IMR-90 (cell line): ENCODE measurements around the gene DSCAM. TPM values are rescaled to one million over a fixed set of nuclear protein-coding genes. Genes with fewer than 3 reads are reported as not detected.

Source experiments
- ATAC-seq: fragments of 200-7000 bp; cut with Tn5 transposase; 2 replicates; pipeline ENCODE4 v1.9.1; 2020; ENCODE audit warnings: low read depth, mild to moderate bottlenecking, moderate library complexity
- BruUV-seq: library from RNA; stranded (reverse); fragments of 400-500 nt; replicated peaks from 2 replicates; lab custom pipeline; 2021; lab: Mats Ljungman, UMichigan
- CTCF ChIA-PET: fragments of 300-600 bp; formaldehyde crosslinking; extraction: SDS; loops from one replicate; lab custom pipeline; 2021; ENCODE audit warnings: antibody characterized with exemption; lab: Yijun Ruan, JAX
- POLR2A ChIA-PET: fragments of 300-600 bp; sonication (Branson Sonifier 250); formaldehyde crosslinking; loops from one replicate; lab custom pipeline; 2022; ENCODE audit warnings: antibody characterized with exemption; ENCODE audit not compliant: unreplicated experiment; lab: Charles Lee
- DNase-seq: peaks from one replicate; pipeline ENCODE4 v3.0.0; 2013
- H2AFZ ChIP-seq: replicated peaks from 2 replicates; pipeline ENCODE3; 2013; ENCODE audit warnings: low read length, mild to moderate bottlenecking; ENCODE audit not compliant: poor library complexity
- H2AK5ac ChIP-seq: 2 replicates; pipeline ENCODE4 v1.6.1; 2013; ENCODE audit warnings: low read depth, low read length, inconsistent platforms
- H2AK9ac ChIP-seq: replicated peaks from 2 replicates; pipeline ENCODE3; 2013; ENCODE audit warnings: mild to moderate bottlenecking, low read depth, low read length, moderate library complexity; ENCODE audit not compliant: poor library complexity
- H2BK120ac ChIP-seq: 2 replicates; pipeline ENCODE4 v1.6.1; 2013; ENCODE audit warnings: low read depth, low read length, inconsistent platforms
- H2BK15ac ChIP-seq: 3 replicates; pipeline ENCODE4 v1.6.1; 2013; ENCODE audit warnings: low read depth, low read length, inconsistent platforms
- H2BK20ac ChIP-seq: 2 replicates; pipeline ENCODE4 v1.6.1; 2013; ENCODE audit warnings: low read depth, mild to moderate bottlenecking, inconsistent platforms, low read length, moderate library complexity
- H2BK5ac ChIP-seq: 2 replicates; pipeline ENCODE4 v1.6.1; 2013; ENCODE audit warnings: mild to moderate bottlenecking, low read depth, low read length, inconsistent platforms; ENCODE audit not compliant: poor library complexity, severe bottlenecking
- H3K14ac ChIP-seq: replicated peaks from 2 replicates; pipeline ENCODE4 v1.6.1; 2013; ENCODE audit warnings: low read depth, low read length, inconsistent platforms
- H3K18ac ChIP-seq: 2 replicates; pipeline ENCODE4 v1.6.1; 2013; ENCODE audit warnings: low read depth, low read length, control low read depth
- H3K23ac ChIP-seq: 2 replicates; pipeline ENCODE4 v1.6.1; 2013; ENCODE audit warnings: low read depth, low read length, inconsistent platforms
- H3K27ac ChIP-seq: 2 replicates; pipeline ENCODE4 v1.5.1; 2013; ENCODE audit warnings: mild to moderate bottlenecking, control low read depth, low read length; ENCODE audit not compliant: insufficient read depth
- H3K27me3 ChIP-seq: 2 replicates; pipeline ENCODE4 v1.6.1; 2013; ENCODE audit warnings: low read length; ENCODE audit not compliant: control insufficient read depth, insufficient read depth
- H3K36me3 ChIP-seq: 2 replicates; pipeline ENCODE4 v1.6.1; 2013; ENCODE audit warnings: low read length, mixed read lengths; ENCODE audit not compliant: control insufficient read depth, insufficient read depth
- H3K4ac ChIP-seq: 2 replicates; pipeline ENCODE4 v1.6.1; 2013; ENCODE audit warnings: low read depth, low read length, inconsistent platforms
- H3K4me1 ChIP-seq: 2 replicates; pipeline ENCODE4 v1.6.1; 2013; ENCODE audit warnings: low read length, mixed read lengths; ENCODE audit not compliant: control insufficient read depth, insufficient read depth
- H3K4me2 ChIP-seq: 2 replicates; pipeline ENCODE4 v1.6.1; 2013; ENCODE audit warnings: low read depth, mild to moderate bottlenecking, control low read depth, low read length, moderate library complexity
- H3K4me3 ChIP-seq: 2 replicates; pipeline ENCODE4 v1.5.1; 2013; ENCODE audit warnings: low read depth, mild to moderate bottlenecking, control low read depth, low read length, moderate library complexity; ENCODE audit not compliant: insufficient read depth
- H3K56ac ChIP-seq: 2 replicates; pipeline ENCODE4 v1.6.1; 2013; ENCODE audit warnings: low read length, inconsistent platforms; ENCODE audit not compliant: insufficient read depth; ENCODE audit errors: extremely low read depth
- H3K79me1 ChIP-seq, 2 experiments: 2 replicates each; pipeline ENCODE4 v1.6.1; 2013; ENCODE audit warnings: low read length in 2 of 2, inconsistent platforms in 1 of 2, low read depth in 1 of 2
- H3K9ac ChIP-seq: 2 replicates; pipeline ENCODE4 v1.6.1; 2013; ENCODE audit warnings: low read depth, low read length, control low read depth
- H3K9me1 ChIP-seq: 2 replicates; pipeline ENCODE4 v1.6.1; 2013; ENCODE audit warnings: low read length, inconsistent platforms; ENCODE audit not compliant: insufficient read depth
- H3K9me3 ChIP-seq: 2 replicates; pipeline ENCODE4 v1.6.1; 2013; ENCODE audit warnings: low read length; ENCODE audit not compliant: control insufficient read depth, insufficient read depth
- H4K20me1 ChIP-seq: 2 replicates; pipeline ENCODE4 v1.6.1; 2013; ENCODE audit warnings: low read length, inconsistent platforms; ENCODE audit not compliant: insufficient read depth
- H4K5ac ChIP-seq: 2 replicates; pipeline ENCODE4 v1.6.1; 2013; ENCODE audit warnings: mild to moderate bottlenecking, low read depth, low read length, control low read depth
- H4K8ac ChIP-seq, 2 experiments: 2 replicates each; pipeline ENCODE4 v1.6.1; 2013; ENCODE audit warnings: low read depth in 2 of 2, low read length in 2 of 2, control low read depth in 1 of 2, inconsistent platforms in 1 of 2
- H4K91ac ChIP-seq: 2 replicates; pipeline ENCODE4 v1.6.1; 2013; ENCODE audit warnings: low read depth, low read length, inconsistent platforms; ENCODE audit not compliant: insufficient read depth
- CEBPB ChIP-seq: IDR thresholded peaks from 2 replicates; pipeline ENCODE4 v1.6.1; 2012; ENCODE audit warnings: low read depth, low read length, improper control_type of control experiment
- CHD1 ChIP-seq: IDR thresholded peaks from 2 replicates; pipeline ENCODE4 v1.6.1; 2012; ENCODE audit warnings: low read depth, low read length, improper control_type of control experiment
- CTCF ChIP-seq: conservative IDR thresholded peaks from 2 replicates; pipeline ENCODE4 v1.5.1; 2012; ENCODE audit warnings: mild to moderate bottlenecking, low read depth, low read length, improper control_type of control experiment
- ELK1 ChIP-seq: fragments of 150-350 bp; IDR thresholded peaks from 2 replicates; pipeline ENCODE4 v1.6.1; 2016; ENCODE audit warnings: low read depth, mild to moderate bottlenecking, low read length, moderate library complexity, borderline replicate concordance
- NFE2L2 ChIP-seq: fragments of 150-350 bp; IDR thresholded peaks from 2 replicates; pipeline ENCODE4 v1.6.1; 2016; ENCODE audit warnings: low read depth, mild to moderate bottlenecking, low read length
- POLR2A ChIP-seq: IDR thresholded peaks from 2 replicates; pipeline ENCODE4 v1.6.1; 2012; ENCODE audit warnings: mild to moderate bottlenecking, low read depth, low read length
- RAD21 ChIP-seq: IDR thresholded peaks from 2 replicates; pipeline ENCODE4 v1.6.1; 2012; ENCODE audit warnings: low read length, improper control_type of control experiment
- RFX5 ChIP-seq: IDR thresholded peaks from 2 replicates; pipeline ENCODE4 v1.8.0; 2012; ENCODE audit warnings: low read depth, mild to moderate bottlenecking, low read length, moderate library complexity
- WGBS, 2 experiments: methylation state at CpG; one replicate each; pipeline versions ENCODE4 v1.1.5 to v1.1.7; 2013; ENCODE audit warnings: missing lambda C conversion rate in 2 of 2; ENCODE audit not compliant: insufficient read length in 1 of 2; ENCODE audit errors: extremely low coverage in 2 of 2; 5-methylcytosine and 5-hydroxymethylcytosine counted together
- dilution Hi-C: fragments of 300-500 bp; cut with HindIII; formaldehyde crosslinking; loops from one replicate; pipeline ENCODE4 v1.14.3; 2018; ENCODE audit warnings: low sequenced_read_pairs; ENCODE audit not compliant: unreplicated experiment
- in situ Hi-C: fragments of 300-500 bp; cut with MboI; formaldehyde crosslinking; loops from 3 replicates; pipeline ENCODE4 v1.14.3; 2019; ENCODE audit warnings: low sequenced_read_pairs, inconsistent platforms, mixed read lengths
- intact Hi-C: fragments of 100-400 bp; cut with micrococcal nuclease; formaldehyde crosslinking; loops from 2 replicates; pipeline ENCODE4 v1.10.0; 2022
- polyA plus RNA-seq, 3 experiments: library from polyadenylated mRNA; depleted of rRNA; stranded (reverse); fragments of >200 nt; gene quantifications; 2 replicates each; pipeline ENCODE4 v1.2.3, GENCODE V29; 2012; ENCODE audit warnings: low replicate concordance in 1 of 3
- total RNA-seq: library from RNA; depleted of rRNA; stranded (reverse); fragments of >200 nt; gene quantifications from 2 replicates; pipeline ENCODE4 v1.2.3, GENCODE V29; 2012

The DSCAM gene
- total and polyA plus RNA-seq, 2 of the 4 experiments (the other 2 are of a cell fraction) = under 0.01 to 0.02 TPM

- Histone ChIP-seq H2BK15ac (no peak overlapping the region), H3K4ac (no peak overlapping the region), H2BK120ac (no peak overlapping the region), H3K9me3 (peaks cover 14% of the 10 kb centered on the region), H3K4me1 (no peaks in the 10 kb centered on the region), H4K8ac (no peak overlapping the region), H4K20me1 (no peaks in the 10 kb centered on the region), H2AK9ac (no peak overlapping the region), H3K4me2 (no peak overlapping the region), H2BK5ac (no peak overlapping the region), H3K4me3 (no peak overlapping the region), H3K9ac (no peak overlapping the region), H3K18ac (no peak overlapping the region), H3K36me3 (no peaks in the 10 kb centered on the region), H4K91ac (no peak overlapping the region), H3K23ac (no peak overlapping the region), H2BK20ac (no peak overlapping the region), H2AFZ (no peak overlapping the region), H3K79me1 (no peaks in the 10 kb centered on the region), H3K27ac (no peak overlapping the region), H2AK5ac (no peak overlapping the region), H3K27me3 (no peaks in the 10 kb centered on the region), H4K5ac (no peak overlapping the region), H3K14ac (no peak overlapping the region), H3K56ac (no peak overlapping the region), H3K9me1 (no peaks in the 10 kb centered on the region)
- TF ChIP-seq RAD21 = no peak
- TF ChIP-seq NFE2L2 = no peak
- TF ChIP-seq CHD1 = no peak
- no peak for TF ChIP-seq ELK1
- TF ChIP-seq POLR2A = no peak
- no peak for TF ChIP-seq CTCF
- TF ChIP-seq CEBPB = no peak
- no peak for TF ChIP-seq RFX5
- dilution Hi-C loops = no loop called here
- ATAC-seq = no peak
- ChIA-PET CTCF (no interaction called here), POLR2A (no interaction called here)
- intact Hi-C loops = no loop called here
- no peak for DNase-seq
- WGBS, 2 experiments = no CpG with 5 or more reads among the region's 3 CpGs
- no TSS peak for BruUV-seq
- in situ Hi-C loops = no loop called here
These were observed 110.8 kb downstream of the DSCAM start for GRCh38 chr21:40736145-40736544.
